AG09309 (cell line): ENCODE results near the gene ADNP.

Experiments used
- DNase-seq: peaks from one replicate; pipeline ENCODE4 v3.0.0-alpha.2; 2010; ENCODE audit warnings: low read depth
- H3K4me3 ChIP-seq: 2 replicates; pipeline ENCODE4 v1.5.1; 2011; ENCODE audit warnings: mild to moderate bottlenecking, low read depth, low read length, moderate library complexity; ENCODE audit not compliant: control insufficient read depth
- TF ChIP-seq, protein P1 (sequence below): IDR thresholded peaks from 2 replicates; pipeline ENCODE4 v1.5.1; 2011; ENCODE audit warnings: mild to moderate bottlenecking, low read depth, low read length, inconsistent platforms; ENCODE audit not compliant: insufficient read depth, control insufficient read depth; ENCODE audit errors: missing control alignments

The ADNP gene

DNA sequence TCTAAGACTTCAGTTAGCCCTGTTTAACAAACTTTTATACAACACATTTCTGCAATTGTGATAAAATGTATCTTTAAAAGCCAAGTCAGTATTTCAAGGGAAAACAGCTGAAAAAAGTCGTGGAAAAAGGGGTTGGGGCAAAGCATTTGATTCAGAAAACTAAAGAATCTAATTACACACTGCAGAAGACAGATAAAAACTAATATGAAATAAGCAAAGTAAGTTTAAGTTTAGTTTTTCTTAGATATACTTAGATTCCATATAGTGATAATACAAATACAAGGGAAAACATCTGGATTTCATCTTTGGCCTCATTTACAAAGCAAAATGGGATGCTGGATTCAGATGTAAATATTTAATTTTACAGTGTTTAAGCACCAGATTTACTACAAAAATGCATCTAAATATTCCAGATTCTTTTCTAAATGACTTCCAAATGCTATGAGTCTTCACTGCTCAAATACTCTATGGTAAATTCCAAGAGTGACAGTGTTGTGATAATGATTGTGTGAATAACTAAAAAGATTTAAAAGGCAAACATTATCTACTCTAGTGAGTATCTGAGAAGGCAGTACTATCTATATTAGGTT, 1.5 kb upstream of the ADNP start:
- no peak for DNase-seq
- no peak overlapping the region for H3K4me3 ChIP-seq
- TF ChIP-seq, protein P1, sequence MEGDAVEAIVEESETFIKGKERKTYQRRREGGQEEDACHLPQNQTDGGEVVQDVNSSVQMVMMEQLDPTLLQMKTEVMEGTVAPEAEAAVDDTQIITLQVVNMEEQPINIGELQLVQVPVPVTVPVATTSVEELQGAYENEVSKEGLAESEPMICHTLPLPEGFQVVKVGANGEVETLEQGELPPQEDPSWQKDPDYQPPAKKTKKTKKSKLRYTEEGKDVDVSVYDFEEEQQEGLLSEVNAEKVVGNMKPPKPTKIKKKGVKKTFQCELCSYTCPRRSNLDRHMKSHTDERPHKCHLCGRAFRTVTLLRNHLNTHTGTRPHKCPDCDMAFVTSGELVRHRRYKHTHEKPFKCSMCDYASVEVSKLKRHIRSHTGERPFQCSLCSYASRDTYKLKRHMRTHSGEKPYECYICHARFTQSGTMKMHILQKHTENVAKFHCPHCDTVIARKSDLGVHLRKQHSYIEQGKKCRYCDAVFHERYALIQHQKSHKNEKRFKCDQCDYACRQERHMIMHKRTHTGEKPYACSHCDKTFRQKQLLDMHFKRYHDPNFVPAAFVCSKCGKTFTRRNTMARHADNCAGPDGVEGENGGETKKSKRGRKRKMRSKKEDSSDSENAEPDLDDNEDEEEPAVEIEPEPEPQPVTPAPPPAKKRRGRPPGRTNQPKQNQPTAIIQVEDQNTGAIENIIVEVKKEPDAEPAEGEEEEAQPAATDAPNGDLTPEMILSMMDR, result no peak

DNA sequence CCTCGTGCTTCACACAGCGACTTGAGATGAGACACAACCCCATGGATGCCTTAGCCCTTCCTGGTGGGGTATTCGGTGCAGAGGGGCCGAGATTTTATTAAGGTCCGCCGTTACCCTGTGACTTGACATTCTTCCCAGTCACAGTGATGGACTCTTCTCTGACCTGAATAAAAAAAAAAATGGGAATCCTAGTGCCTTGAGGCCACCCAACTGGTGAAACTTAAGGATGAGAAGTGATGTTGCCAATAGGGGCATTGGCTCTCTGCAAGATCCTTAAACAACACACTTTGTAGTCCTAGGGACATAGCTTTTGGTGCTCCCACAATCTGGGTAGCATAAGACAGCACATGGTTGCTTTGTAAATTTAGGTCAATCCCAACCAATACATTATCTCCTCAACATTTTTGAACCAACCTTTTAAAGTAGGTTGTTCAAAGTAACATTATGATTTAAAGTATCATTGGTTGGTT, 814 bp upstream of the ADNP start:
- no peak for DNase-seq
- TF ChIP-seq, protein P1, result no peak
- H3K4me3 ChIP-seq, result peak overlapping the region; percentile 20

DNA sequence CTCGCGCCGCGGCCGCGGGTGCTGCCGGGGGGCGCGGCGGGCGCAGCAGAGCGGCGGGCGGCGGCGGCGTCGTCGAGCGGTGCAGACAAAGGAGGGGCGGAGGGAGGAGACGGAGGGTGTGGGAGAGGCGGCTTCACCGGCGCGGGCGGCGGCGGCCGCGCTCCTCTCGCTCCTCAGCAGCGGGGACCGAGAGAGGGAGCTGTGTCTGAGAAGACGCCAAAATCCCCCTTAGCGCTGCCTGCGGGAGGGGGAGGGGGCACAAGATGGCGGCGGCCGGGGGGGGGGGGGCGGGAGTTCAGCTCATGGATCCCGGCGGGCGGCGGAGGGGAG, 296 bp downstream of the ADNP start:
- TF ChIP-seq, protein P1, result no peak
- DNase-seq, result no peak

DNA sequence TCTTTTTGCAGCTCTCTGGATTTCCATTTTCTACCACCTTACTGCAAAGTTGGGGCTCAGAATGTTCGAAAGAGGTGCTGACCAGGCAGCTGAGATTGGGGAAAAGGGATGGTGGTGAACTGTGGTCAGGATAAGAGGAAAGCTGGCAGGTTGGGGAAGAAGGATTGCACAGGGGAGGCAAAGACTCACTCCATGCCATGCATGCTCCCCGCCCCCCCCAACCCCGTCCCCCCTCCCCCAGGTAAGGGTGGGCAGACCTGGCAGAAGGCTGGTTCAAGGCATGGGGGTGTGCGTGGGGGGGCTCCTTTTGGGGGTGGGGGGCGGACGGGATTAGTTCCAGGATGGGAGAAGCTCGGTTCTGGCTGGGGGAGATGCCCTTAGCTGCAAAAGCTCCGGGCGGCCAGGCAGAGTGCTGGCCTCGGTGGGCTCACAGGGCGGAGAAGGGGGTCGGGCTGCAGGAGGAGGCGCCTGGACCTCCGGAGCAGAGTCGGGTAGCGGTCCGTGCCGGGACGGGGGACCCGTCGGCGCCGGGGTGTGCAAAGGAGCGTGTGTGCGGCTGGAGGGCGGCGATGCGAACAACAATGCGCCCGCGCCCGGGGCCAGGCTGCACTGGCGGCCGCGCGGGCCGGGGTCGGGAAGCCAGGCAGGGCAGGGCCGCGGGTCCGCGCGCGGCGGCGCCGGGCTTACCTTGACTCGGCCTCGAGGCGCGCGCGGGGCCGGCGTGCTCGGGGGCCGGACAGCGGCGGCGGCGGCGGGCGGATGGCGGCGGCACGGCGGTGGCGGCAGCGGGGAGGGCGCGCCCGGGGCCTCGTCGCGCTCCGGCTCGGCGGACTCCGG, 880 bp downstream of the ADNP start:
- peak overlapping the region; percentile 88 for H3K4me3 ChIP-seq
- TF ChIP-seq, protein P1, result no peak
- no peak for DNase-seq

More for the DNA sequence above, 296 bp downstream of the ADNP start:
- H3K4me3 ChIP-seq, result peak overlapping the region; percentile 52

DNA sequence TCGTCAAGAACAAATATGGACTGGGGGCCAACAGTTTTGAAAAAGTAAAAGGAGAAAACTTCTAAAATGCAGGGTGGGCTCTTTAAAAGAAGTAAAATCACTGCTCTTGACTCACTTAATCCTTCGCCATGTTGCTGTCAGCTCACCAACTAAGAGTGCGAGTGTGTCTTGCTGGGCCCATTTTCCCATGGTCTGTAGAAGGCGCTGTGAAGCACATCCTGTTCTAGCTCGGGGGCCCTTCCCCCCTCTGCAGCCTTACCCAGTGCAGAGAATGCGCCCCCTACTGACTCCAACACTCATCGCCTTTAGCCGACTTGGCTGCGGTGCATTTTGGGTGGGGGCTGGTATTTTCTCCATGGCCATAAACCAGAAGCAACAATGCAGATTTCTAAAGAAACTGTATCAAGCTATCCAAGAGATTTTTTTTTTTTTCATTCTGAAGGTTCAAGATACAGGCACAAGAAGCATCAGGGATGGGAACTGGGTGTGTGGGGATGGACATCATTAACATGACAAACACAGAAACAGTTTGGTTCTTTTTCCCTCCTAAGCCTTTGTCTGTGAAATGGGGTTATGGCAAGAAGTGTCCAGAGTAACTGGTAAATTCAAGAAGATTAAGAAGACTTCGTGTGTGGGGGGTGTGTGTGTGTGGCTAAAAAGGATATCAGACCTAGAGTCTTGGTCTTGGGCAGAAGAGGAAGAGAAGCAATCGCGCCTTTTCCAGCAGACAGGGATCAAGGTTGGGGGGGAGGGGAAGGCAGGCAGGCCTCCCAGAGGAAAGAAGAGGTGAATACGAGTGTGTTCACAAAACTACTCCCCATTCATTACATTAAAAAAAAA, 1.7 kb downstream of the ADNP start:
- DNase-seq, result peak; percentile 90
- TF ChIP-seq, protein P1, result peak; percentile 98
- H3K4me3 ChIP-seq, result peak overlapping the region; percentile 88

DNA sequence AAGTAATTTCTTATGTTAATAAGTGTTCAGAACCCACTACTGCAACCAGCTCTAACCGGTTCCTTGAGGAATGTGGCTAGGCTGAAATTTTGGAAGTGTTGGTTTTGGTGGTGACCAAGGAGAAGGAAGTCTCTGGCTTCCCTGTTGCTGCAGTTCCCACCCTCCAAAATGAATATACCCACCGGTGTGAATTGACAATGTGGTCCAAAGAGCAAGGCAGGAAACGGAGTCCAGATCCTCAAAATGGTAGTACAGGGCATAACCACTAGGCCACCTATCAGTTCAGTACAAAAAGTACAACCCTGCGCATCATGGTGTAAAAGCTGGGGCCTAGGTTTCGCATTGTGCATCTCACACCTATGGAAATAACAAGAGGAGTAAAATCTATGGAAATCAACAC, 2.8 kb downstream of the ADNP start:
- TF ChIP-seq, protein P1, result no peak
- H3K4me3 ChIP-seq, result no peak overlapping the region
- DNase-seq, result no peak
